MCF 10A (cell line): Measurements from ENCODE around the gene SGIP1. TPM values are rescaled to one million over a fixed set of nuclear protein-coding genes. Genes with fewer than 3 reads are reported as not detected.

ENCODE experiments used
- BruUV-seq: library from RNA; stranded (reverse); fragments of 400-500 nt; replicated peaks from 2 replicates; lab custom pipeline; 2021; lab: Mats Ljungman, UMichigan
- CTCF ChIA-PET: fragments of 300-600 bp; sonication (Branson Sonifier 250); formaldehyde crosslinking; extraction: SDS; loops from one replicate; lab custom pipeline; 2021; ENCODE audit warnings: antibody characterized with exemption, inconsistent platforms; lab: Yijun Ruan, JAX
- POLR2A ChIA-PET: fragments of 300-600, 350-650 bp; sonication (Branson Sonifier 250); formaldehyde crosslinking; extraction: SDS; loops from one replicate; lab custom pipeline; 2020; ENCODE audit warnings: antibody characterized with exemption, inconsistent platforms; lab: Yijun Ruan, JAX
- DNase-seq: peaks from one replicate; pipeline ENCODE4 v3.0.0-alpha.2; 2018; ENCODE audit not compliant: unreplicated experiment
- H3K27ac Mint-ChIP-seq: one replicate; pipeline ENCODE4 v1.8.0; 2022; ENCODE audit warnings: mild to moderate bottlenecking, low read depth, mixed read lengths; ENCODE audit not compliant: unreplicated experiment
- H3K27me3 Mint-ChIP-seq: one replicate; pipeline ENCODE4 v1.8.0; 2022; ENCODE audit warnings: mixed read lengths; ENCODE audit not compliant: insufficient read depth, unreplicated experiment
- H3K36me3 Mint-ChIP-seq: one replicate; pipeline ENCODE4 v1.8.0; 2022; ENCODE audit warnings: mild to moderate bottlenecking, moderate library complexity, mixed read lengths; ENCODE audit not compliant: insufficient read depth, unreplicated experiment
- H3K4me1 Mint-ChIP-seq: one replicate; pipeline ENCODE4 v1.8.0; 2022; ENCODE audit warnings: mixed read lengths; ENCODE audit not compliant: insufficient read depth, unreplicated experiment
- H3K4me3 Mint-ChIP-seq: one replicate; pipeline ENCODE4 v1.8.0; 2022; ENCODE audit warnings: mild to moderate bottlenecking, moderate library complexity, mixed read lengths; ENCODE audit not compliant: unreplicated experiment
- H3K9me3 Mint-ChIP-seq: one replicate; pipeline ENCODE4 v1.8.0; 2022; ENCODE audit warnings: mixed read lengths; ENCODE audit not compliant: unreplicated experiment
- CTCF ChIP-seq: fragments of 200-600 bp; IDR thresholded peaks from one replicate; pipeline ENCODE4 v1.8.0; 2022; ENCODE audit warnings: antibody characterized with exemption, mild to moderate bottlenecking; ENCODE audit not compliant: unreplicated experiment
- intact Hi-C: fragments of 100-400 bp; cut with micrococcal nuclease; formaldehyde crosslinking; loops from 2 replicates; pipeline ENCODE4 v1.14.1; 2022
- total RNA-seq: library from RNA; stranded (reverse); gene quantifications from 2 replicates; pipeline ENCODE4 v1.2.3, GENCODE V29; 2022

The SGIP1 gene
- total RNA-seq, 1 experiment from 2014 or later, result not detected

- no peaks in the 10 kb centered on the region for H3K36me3 Mint-ChIP-seq
- DNase-seq, result peak; percentile 50
- TF ChIP-seq CTCF, result no peak
- peak overlapping the region; percentile 86 for H3K27ac Mint-ChIP-seq
- no peak overlapping the region for H3K4me3 Mint-ChIP-seq
- BruUV-seq, result no TSS peak
- H3K9me3 Mint-ChIP-seq, result no peaks in the 10 kb centered on the region
- H3K27me3 Mint-ChIP-seq, result no peaks in the 10 kb centered on the region
- peaks cover 11% of the 10 kb centered on the region for H3K4me1 Mint-ChIP-seq
- intact Hi-C loops, result no loop called here
- ChIA-PET CTCF (interaction anchor here (0.6 kb wide), 2 partner anchors 132 to 567 kb away, joined by 3 read pairs; no protein-coding TSS in a partner anchor), POLR2A (interaction anchor here (0.7 kb wide), 1 partner anchor 588 kb away, joined by 3 read pairs; no protein-coding TSS in a partner anchor)
Observed at GRCh38 chr1:66676613-66677298, 142.8 kb downstream of the SGIP1 start.

- Mint-ChIP-seq H3K9me3 (no peaks in the 10 kb centered on the region), H3K27me3 (no peaks in the 10 kb centered on the region), H3K36me3 (no peaks in the 10 kb centered on the region), H3K4me1 (peaks cover 11% of the 10 kb centered on the region), H3K4me3 (no peak overlapping the region), H3K27ac (no peak overlapping the region)
- no peak for DNase-seq
- intact Hi-C loops, result no loop called here
- BruUV-seq, result no TSS peak
- TF ChIP-seq CTCF, result no peak
- ChIA-PET POLR2A (interaction anchor here (0.6 kb wide), 1 partner anchor 20 kb away, joined by 3 read pairs; no protein-coding TSS in a partner anchor), CTCF (interaction anchor here (0.6 kb wide), 2 partner anchors 9 to 169 kb away, joined by 4 to 5 read pairs; no protein-coding TSS in a partner anchor)
Observed at GRCh38 chr1:66678146-66678545, 144.2 kb downstream of the SGIP1 start.

GRCh38 chr1:66679140-66679539 is 145.2 kb downstream of the SGIP1 start:
- intact Hi-C loops, result no loop called here
- ChIA-PET CTCF (interaction anchor here (0.7 kb wide), 1 partner anchor 175 kb away, joined by 3 read pairs; no protein-coding TSS in a partner anchor), POLR2A (no interaction called here)
- Mint-ChIP-seq H3K27me3 (no peaks in the 10 kb centered on the region), H3K36me3 (no peaks in the 10 kb centered on the region), H3K9me3 (no peaks in the 10 kb centered on the region), H3K4me3 (no peak overlapping the region), H3K27ac (no peak overlapping the region), H3K4me1 (peaks cover 11% of the 10 kb centered on the region)
- no TSS peak for BruUV-seq
- DNase-seq, result no peak
- TF ChIP-seq CTCF, result no peak

GRCh38 chr1:66681686-66682085 is 147.7 kb downstream of the SGIP1 start:
- Mint-ChIP-seq H3K9me3 (no peaks in the 10 kb centered on the region), H3K36me3 (no peaks in the 10 kb centered on the region), H3K4me3 (no peak overlapping the region), H3K4me1 (peaks cover 21% of the 10 kb centered on the region), H3K27ac (no peak overlapping the region), H3K27me3 (no peaks in the 10 kb centered on the region)
- no TSS peak for BruUV-seq
- CTCF ChIA-PET, result interaction anchor here (1.2 kb wide), 1 partner anchor 44 kb away, joined by 3 read pairs; no protein-coding TSS in a partner anchor
- no peak for TF ChIP-seq CTCF
- DNase-seq, result no peak
- intact Hi-C loops, result no loop called here
- POLR2A ChIA-PET, result interaction anchor here (0.7 kb wide), 1 partner anchor 285 kb away, joined by 3 read pairs; no protein-coding TSS in a partner anchor
